RPMI7951 (cell line): ENCODE measurements around the gene ACSS1. TPM values are rescaled to one million over a fixed set of nuclear protein-coding genes. Genes with fewer than 3 reads are reported as not detected.

Source experiments
- DNase-seq: peaks from one replicate; pipeline ENCODE4 v3.0.0-alpha.2; 2012; ENCODE audit warnings: low read depth
- total RNA-seq: library from RNA; depleted of rRNA; stranded (reverse); fragments of >200 nt; shearing (Covaris generic); gene quantifications from 2 replicates; pipeline ENCODE4 v1.2.3, GENCODE V29; 2014

Gene ACSS1
- total RNA-seq, 1 experiment from 2014 or later: 1.6 TPM

GRCh38 chr20:24972341-24972740 lies 85.6 kb downstream of the ACSS1 start:
- DNase-seq: no peak

GRCh38 chr20:24971376-24972101 lies 86.4 kb downstream of the ACSS1 start:
- no peak for DNase-seq

- no peak for DNase-seq
These were observed 87.2 kb downstream of the ACSS1 start for GRCh38 chr20:24970754-24971153.

GRCh38 chr20:24970030-24970553 lies 87.8 kb downstream of the ACSS1 start:
- DNase-seq: no peak

GRCh38 chr20:24969186-24970029 lies 88.5 kb downstream of the ACSS1 start:
- DNase-seq: no peak

GRCh38 chr20:24968278-24968800 lies 89.6 kb downstream of the ACSS1 start:
- no peak for DNase-seq

GRCh38 chr20:24966317-24967012 lies 91.5 kb downstream of the ACSS1 start:
- no peak for DNase-seq

- no peak for DNase-seq
These were observed 92.6 kb downstream of the ACSS1 start for GRCh38 chr20:24965065-24965919.

- no peak for DNase-seq
These were observed 93.5 kb downstream of the ACSS1 start for GRCh38 chr20:24964506-24964840.

GRCh38 chr20:24963672-24964505 lies 94.0 kb downstream of the ACSS1 start:
- no peak for DNase-seq

- no peak for DNase-seq
These were observed 95.4 kb downstream of the ACSS1 start for GRCh38 chr20:24962510-24962909.

- DNase-seq: no peak
These were observed 95.8 kb downstream of the ACSS1 start for GRCh38 chr20:24962182-24962492.

GRCh38 chr20:24961384-24962181 lies 96.4 kb downstream of the ACSS1 start:
- DNase-seq: no peak

- no peak for DNase-seq
These were observed 97.1 kb downstream of the ACSS1 start for GRCh38 chr20:24960861-24961260.

GRCh38 chr20:24960302-24960801 lies 97.6 kb downstream of the ACSS1 start:
- no peak for DNase-seq

GRCh38 chr20:24959591-24960301 lies 98.2 kb downstream of the ACSS1 start:
- no peak for DNase-seq

GRCh38 chr20:24958506-24959385 lies 99.2 kb downstream of the ACSS1 start:
- DNase-seq: no peak
